Small intestine (tissue), 7 donors: Measurements from ENCODE around the gene CDK6. TPM values are rescaled to one million over a fixed set of nuclear protein-coding genes. Genes with fewer than 3 reads are reported as not detected.
A peak's percentile ranks its signal among the peaks of the same experiment; 100 is the strongest.
"Not testable (repeated sequence)": the region's sequence is repeated elsewhere in the genome, so short reads cannot be mapped to it uniquely, and the experiment has no call there.

ENCODE experiments used
- DNase-seq, 2 donors: peaks; one replicate each; pipeline versions ENCODE4 v3.0.0 to v3.0.0-alpha.2; 2013
- FAIRE-seq: peaks from 2 replicates; lab custom pipeline; 2012; peaks lifted over from hg19 to GRCh38; lab: Jason Lieb, UNC
- H3K27ac ChIP-seq, 3 donors: one replicate each; pipeline ENCODE4 v1.5.1; 2013; ENCODE audit warnings: low read length in 2 of 3, mild to moderate bottlenecking in 2 of 3, control low read depth in 1 of 3, inconsistent platforms in 1 of 3, low read depth in 1 of 3, moderate library complexity in 1 of 3
- H3K27me3 ChIP-seq, 3 donors: one replicate each; pipeline ENCODE4 v1.6.1; 2013; ENCODE audit warnings: low read length in 3 of 3, inconsistent platforms in 1 of 3; ENCODE audit not compliant: control insufficient read depth in 3 of 3, insufficient read depth in 3 of 3
- H3K36me3 ChIP-seq, 3 donors: one replicate each; pipeline ENCODE4 v1.6.1; 2013; ENCODE audit warnings: low read length in 3 of 3, inconsistent platforms in 1 of 3, low read depth in 1 of 3, mild to moderate bottlenecking in 1 of 3, moderate library complexity in 1 of 3; ENCODE audit not compliant: control insufficient read depth in 3 of 3, insufficient read depth in 2 of 3
- H3K4me1 ChIP-seq, 3 donors: one replicate each; pipeline ENCODE4 v1.6.1; 2013; ENCODE audit warnings: low read length in 2 of 3, inconsistent platforms in 1 of 3, low read depth in 1 of 3, mild to moderate bottlenecking in 1 of 3, moderate library complexity in 1 of 3; ENCODE audit not compliant: control insufficient read depth in 3 of 3, insufficient read depth in 2 of 3
- H3K4me3 ChIP-seq, 3 donors: one replicate each; pipeline ENCODE4 v1.5.1; 2013; ENCODE audit warnings: low read length in 3 of 3, control low read depth in 1 of 3, inconsistent platforms in 1 of 3, low read depth in 1 of 3, mild to moderate bottlenecking in 1 of 3, moderate library complexity in 1 of 3
- H3K9me3 ChIP-seq, 2 donors: one replicate each; pipeline ENCODE4 v1.6.1; 2013; ENCODE audit warnings: low read depth in 1 of 2, low read length in 1 of 2; ENCODE audit not compliant: control insufficient read depth in 2 of 2, insufficient read depth in 1 of 2
- WGBS, 3 donors: extraction: QIAGEN DNeasy Blood & Tissue Kit; methylation state at CpG; one replicate each; pipeline ENCODE4 v1.1.7; 2013; 5-methylcytosine and 5-hydroxymethylcytosine counted together
- polyA plus RNA-seq, 4 donors: library from polyadenylated mRNA; stranded (reverse) in 3 of 4; unstranded in 1 of 4; fragments of 200-250 nt in 3 of 4; fragments of 120-200 nt in 1 of 4; gene quantifications; one replicate each; pipeline versions ENCODE4 v1.2.1 to v1.2.3, GENCODE V29; 2013
- donor health status: healthy with polysubstance abuse.
- donor health status: control.
- donor health status: control.
- donor health status: Bipolar disorder and iron deficiency.
- donor health status: healthy.

CDK6 gene
- polyA plus RNA-seq, 4 donors = 1.6 to 28.0 (median 8.1) TPM

DNA sequence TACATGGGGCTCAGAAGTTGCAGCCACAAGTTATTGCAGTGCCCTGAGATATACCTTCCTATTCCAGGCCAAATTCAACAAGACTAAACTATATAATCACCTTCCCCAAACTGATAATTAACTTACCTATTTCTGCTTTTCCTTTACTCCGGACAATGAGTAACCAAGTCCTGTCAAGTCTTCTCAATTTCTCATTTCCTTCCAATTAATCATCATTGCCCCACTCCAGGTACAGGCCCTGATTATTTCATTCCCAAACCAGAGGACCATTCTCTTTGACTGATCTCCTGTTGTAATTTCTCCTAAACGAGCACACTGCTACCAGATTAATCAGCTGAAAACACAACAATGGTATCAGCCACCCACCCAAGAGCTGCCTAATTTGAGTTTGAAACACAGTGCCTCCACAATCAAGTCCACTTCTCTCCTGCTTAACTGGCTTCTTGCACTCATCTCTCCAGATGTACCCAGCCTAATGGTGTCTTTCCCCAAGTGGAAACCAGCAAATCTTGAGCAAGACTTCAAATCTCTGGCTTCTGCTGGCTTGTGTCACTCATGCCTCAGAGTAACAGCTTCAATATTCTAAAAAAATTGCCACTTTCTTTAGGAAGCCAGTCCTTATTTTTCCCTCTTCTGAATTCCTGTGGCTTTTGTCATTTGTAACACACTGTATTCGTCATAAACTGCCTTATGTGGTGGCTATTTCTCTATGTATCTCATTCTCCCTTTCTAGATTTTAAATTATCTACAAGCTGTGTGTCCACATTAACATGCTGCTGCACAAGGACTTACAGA lies 89.1 kb downstream of the CDK6 start:
- no peaks in the 10 kb centered on the region for H3K9me3 ChIP-seq
- WGBS, 3 donors = 61 to 73% (median 64%) methylated on average over 3 of the region's 3 CpGs
- no peak overlapping the region for H3K27ac ChIP-seq
- no peaks in the 10 kb centered on the region for H3K36me3 ChIP-seq
- H3K4me1 ChIP-seq = peaks cover 0 to 3% (median 0%) of the 10 kb centered on the region in 3 donors
- DNase-seq (no peak), FAIRE-seq (no peak)
- no peaks in the 10 kb centered on the region for H3K27me3 ChIP-seq
- no peak overlapping the region for H3K4me3 ChIP-seq

DNA sequence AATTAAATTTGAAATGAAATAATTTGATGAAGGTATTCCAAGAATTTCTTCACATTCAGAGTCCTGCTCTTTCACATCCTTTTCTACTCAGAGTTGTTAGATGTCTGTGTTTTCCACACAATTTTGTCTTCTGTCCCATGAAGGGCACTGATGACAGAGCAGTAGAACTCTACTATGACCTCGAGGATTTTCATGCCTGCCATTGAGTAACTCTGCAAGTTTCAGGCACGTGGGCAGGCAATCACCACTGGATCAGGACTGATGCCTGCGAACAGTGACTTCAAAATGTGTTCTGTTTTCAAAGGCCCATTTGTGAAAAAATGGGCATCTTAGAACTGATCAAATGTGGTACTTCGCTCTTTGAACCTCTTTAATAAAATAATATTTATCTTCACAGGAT lies 91.1 kb downstream of the CDK6 start:
- Histone ChIP-seq H3K27ac (no peak overlapping the region), H3K36me3 (no peaks in the 10 kb centered on the region), H3K9me3 (no peaks in the 10 kb centered on the region), H3K4me1 (no peaks in the 10 kb centered on the region), H3K27me3 (no peaks in the 10 kb centered on the region), H3K4me3 (no peak overlapping the region)
- whole genome bisulfite sequencing, 3 donors = 81 to 88% (median 85%) methylated on average over 4 of the region's 4 CpGs
- FAIRE-seq = no peak
- no peak for DNase-seq

DNA sequence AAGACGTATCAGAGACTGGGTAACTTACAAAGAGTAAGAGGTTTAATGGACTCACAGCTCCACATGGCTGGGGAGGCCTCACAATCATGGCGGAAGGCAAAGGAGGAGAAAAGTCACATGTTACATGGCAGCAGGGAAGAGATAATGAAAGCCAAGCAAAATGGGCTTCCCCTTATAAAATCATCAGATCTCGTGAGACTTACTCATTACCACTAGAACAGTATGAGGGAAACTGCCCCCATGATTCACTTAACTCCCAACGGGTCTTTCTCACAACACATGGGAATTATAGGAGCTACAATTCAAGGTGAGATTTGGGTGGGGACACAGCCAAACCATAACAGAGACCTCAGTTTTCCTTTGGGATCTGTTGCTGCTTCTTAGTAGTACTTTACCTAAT lies 92.2 kb downstream of the CDK6 start:
- WGBS, 3 donors = 92 to 97% (median 93%) methylated on average over 4 of the region's 4 CpGs

DNA sequence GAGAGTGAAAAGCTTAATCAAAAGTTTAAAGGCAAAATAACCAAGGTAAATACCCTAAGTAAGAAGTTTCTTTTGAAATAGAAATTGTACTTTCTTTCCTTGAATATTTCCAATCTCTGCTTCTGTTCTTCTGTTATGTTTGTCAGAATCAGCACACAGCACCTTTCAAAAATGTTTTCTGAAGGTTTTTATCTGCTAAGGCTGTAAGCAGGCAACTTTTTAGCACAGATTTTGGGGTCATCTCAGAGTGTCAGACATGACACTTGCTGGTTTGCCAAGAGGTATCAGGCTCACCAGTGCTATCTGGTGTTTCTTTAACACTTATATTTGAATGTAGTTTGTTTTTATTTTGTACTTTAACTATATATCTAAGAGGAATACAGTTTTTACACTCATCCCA lies 94.2 kb downstream of the CDK6 start:
- no peak for DNase-seq
- peaks cover 0 to 7% (median 3%) of the 10 kb centered on the region in 3 donors for H3K4me1 ChIP-seq
- H3K9me3 ChIP-seq = no peaks in the 10 kb centered on the region
- no peak for FAIRE-seq
- H3K27ac ChIP-seq = no peak overlapping the region
- H3K27me3 ChIP-seq = no peaks in the 10 kb centered on the region
- H3K36me3 ChIP-seq = no peaks in the 10 kb centered on the region
- H3K4me3 ChIP-seq = no peak overlapping the region

More for the DNA sequence above, 92.2 kb downstream of the CDK6 start:
- H3K9me3 ChIP-seq, H3K27ac ChIP-seq, H3K4me1 ChIP-seq, FAIRE-seq, H3K36me3 ChIP-seq, H3K27me3 ChIP-seq, H3K4me3 ChIP-seq, DNase-seq: not testable (repeated sequence)

DNA sequence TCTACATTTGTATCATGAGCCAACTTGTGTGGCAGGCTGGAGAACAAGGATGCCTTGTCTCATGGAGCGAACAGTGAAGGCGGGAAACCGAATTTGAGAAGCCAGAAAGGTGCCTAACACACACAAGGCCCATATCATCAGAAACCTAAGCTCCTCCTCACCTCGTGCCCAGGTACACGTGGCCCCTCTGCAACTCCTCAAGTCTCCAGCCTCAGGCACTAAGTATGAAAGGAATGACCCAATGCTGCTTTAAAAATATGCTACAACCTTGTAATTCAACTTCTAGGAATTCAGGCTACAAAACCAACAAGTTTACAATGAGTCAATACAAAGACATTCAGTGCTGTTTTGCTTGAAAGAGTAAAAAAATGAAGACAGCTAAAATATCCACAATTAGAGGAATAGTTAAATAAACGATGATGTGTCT lies 95.7 kb downstream of the CDK6 start:
- Histone ChIP-seq H3K4me1 (peaks cover 0 to 7% (median 3%) of the 10 kb centered on the region in 3 donors), H3K36me3 (peaks cover 0 to 4% (median 0%) of the 10 kb centered on the region in 3 donors), H3K4me3 (no peak overlapping the region), H3K27me3 (no peaks in the 10 kb centered on the region), H3K27ac (no peak overlapping the region), H3K9me3 (no peaks in the 10 kb centered on the region)
- FAIRE-seq = no peak
- no peak for DNase-seq
- WGBS, 3 donors = 77 to 86% (median 81%) methylated on average over 6 of the region's 6 CpGs

DNA sequence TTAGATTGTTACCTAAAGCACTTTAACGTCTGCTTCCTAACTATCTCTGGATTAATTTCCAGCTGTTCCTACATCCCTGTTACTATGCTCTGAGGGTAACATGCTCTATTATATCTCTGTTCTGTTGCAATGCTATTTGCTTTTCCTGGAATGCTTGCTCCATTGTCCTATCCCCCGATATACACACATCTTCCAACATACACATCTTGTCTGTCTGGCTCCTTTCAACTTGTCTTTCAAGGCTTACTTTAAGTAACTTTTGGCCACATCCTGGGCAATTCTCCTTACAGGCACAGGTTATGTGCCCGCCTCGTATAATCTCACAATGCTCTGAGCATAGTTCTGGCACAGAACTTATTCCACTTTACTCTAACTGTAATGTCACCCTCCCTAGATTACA lies 96.2 kb downstream of the CDK6 start:
- WGBS, 3 donors = 82 to 87% (median 83%) methylated on average over 4 of the region's 4 CpGs
- peaks cover 0 to 7% (median 3%) of the 10 kb centered on the region in 3 donors for H3K4me1 ChIP-seq
- peaks cover 0 to 4% (median 0%) of the 10 kb centered on the region in 3 donors for H3K36me3 ChIP-seq
- no peak overlapping the region for H3K27ac ChIP-seq
- no peak overlapping the region for H3K4me3 ChIP-seq
- DNase-seq = no peak
- FAIRE-seq = no peak
- no peaks in the 10 kb centered on the region for H3K9me3 ChIP-seq
- no peaks in the 10 kb centered on the region for H3K27me3 ChIP-seq

DNA sequence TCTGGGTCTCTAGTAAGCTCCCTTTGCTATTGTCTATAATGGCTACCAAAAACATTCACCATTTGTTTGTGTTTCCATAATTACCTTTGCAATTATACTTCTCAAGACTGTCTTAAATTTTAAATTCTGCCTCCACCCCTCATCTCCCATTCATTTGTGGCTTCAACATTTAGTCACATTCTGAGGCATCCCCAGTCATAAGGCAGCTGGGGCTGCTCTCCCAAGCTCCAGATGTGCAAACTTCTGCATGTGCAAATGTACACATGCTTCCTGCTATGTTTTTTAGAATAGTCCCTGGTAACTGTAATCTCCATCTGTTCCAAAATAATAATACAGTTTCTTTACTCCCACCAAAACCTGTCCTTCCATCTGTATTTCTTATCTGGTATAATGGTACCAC lies 97.3 kb downstream of the CDK6 start:
- H3K9me3 ChIP-seq = no peaks in the 10 kb centered on the region
- peaks cover 0 to 7% (median 3%) of the 10 kb centered on the region in 3 donors for H3K4me1 ChIP-seq
- no peak for DNase-seq
- H3K4me3 ChIP-seq = no peak overlapping the region
- peaks cover 0 to 4% (median 0%) of the 10 kb centered on the region in 3 donors for H3K36me3 ChIP-seq
- FAIRE-seq = no peak
- H3K27ac ChIP-seq = no peak overlapping the region
- no peaks in the 10 kb centered on the region for H3K27me3 ChIP-seq

DNA sequence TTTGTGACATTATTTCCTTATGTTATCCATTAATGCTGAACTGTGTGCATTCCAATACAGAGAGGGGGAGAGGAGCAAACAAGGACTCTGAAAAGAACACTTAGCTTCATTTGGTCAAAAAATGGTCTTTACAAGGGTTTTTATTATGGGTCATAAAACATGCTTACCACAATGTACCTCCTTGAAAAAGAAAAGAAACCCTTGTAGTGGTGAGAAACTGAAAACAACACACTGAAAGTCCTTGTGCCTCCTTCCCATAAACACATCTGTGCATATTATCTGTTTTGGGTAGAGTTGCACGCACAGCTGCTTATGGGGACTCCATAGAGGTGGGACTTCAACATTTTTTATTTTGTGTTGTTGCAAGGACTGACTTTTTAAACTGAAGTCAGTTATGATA lies 98.7 kb downstream of the CDK6 start:
- H3K36me3 ChIP-seq = peaks cover 0 to 4% (median 0%) of the 10 kb centered on the region in 3 donors
- peak overlapping the region in 1 of 3 donors; percentile 40 for H3K27ac ChIP-seq
- H3K4me3 ChIP-seq = no peak overlapping the region
- no peak for FAIRE-seq
- WGBS, 3 donors = 67 to 77% (median 67%) methylated on average over 1 of the region's 1 CpG
- H3K4me1 ChIP-seq = peaks cover 0 to 7% (median 3%) of the 10 kb centered on the region in 3 donors
- DNase-seq = peak in 1 of 2 donors; percentile 22
- H3K27me3 ChIP-seq = no peaks in the 10 kb centered on the region
- H3K9me3 ChIP-seq = no peaks in the 10 kb centered on the region
